HG02763 (cell line): ENCODE results near the gene UTP3.
"Not testable (repeated sequence)": the region's sequence is repeated elsewhere in the genome, so short reads cannot be mapped to it uniquely, and the experiment has no call there.

ENCODE experiments used
- ATAC-seq: cut with Tn5 transposase; IDR thresholded peaks from one replicate; pipeline ENCODE4 v1.9.1; 2021; ENCODE audit warnings: mild to moderate bottlenecking, moderate library complexity; ENCODE audit not compliant: unreplicated experiment

UTP3 gene

DNA sequence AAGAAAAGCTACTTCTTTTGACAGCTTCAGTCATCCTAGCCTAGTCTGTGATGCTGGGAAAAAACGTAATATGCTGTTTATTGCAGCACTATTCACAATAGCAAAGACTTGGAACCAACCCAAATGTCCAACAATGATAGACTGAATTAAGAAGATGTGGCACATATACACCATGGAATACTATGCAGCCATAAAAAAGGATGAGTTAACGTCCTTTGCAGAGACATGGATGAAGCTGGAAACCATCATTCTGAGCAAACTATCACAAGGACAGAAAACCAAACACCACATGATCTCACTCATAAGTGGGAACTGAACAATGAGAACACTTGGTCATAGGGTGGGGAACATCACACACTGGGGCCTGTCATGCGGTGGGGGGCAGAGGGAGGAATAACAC is 6.2 kb upstream of the UTP3 start:
- ATAC-seq = not testable (repeated sequence)

DNA sequence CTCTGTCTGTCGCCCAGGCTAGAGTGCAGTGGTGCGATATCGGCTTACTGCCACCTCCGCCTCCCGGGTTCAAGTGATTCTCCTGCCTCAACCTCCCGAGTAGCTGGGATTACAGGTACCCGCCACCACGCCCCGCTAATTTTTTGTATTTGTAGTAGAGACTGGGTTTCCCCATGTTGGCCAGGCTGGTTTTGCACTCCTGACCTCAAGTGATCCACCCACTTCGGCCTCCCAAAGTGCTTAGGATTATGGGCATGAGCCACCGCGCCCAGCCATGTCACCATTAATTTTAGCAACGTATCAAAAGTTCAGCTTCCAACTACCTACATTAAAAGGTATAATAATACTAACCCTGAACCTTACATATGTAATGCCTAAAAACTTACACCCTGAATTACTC is 940 bp upstream of the UTP3 start:
- no peak for ATAC-seq

DNA sequence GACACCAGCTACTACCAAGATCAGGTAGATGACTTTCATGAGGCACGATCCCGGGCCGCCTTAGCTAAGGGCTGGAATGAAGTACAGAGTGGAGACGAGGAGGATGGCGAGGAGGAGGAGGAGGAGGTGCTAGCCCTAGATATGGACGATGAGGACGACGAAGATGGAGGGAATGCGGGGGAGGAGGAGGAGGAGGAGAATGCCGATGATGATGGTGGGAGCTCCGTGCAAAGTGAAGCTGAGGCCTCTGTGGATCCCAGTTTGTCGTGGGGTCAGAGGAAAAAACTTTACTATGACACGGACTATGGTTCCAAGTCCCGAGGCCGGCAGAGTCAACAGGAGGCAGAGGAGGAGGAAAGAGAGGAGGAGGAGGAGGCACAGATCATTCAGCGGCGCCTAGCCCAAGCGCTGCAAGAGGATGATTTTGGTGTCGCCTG is 481 bp downstream of the UTP3 start:
- ATAC-seq = no peak

DNA sequence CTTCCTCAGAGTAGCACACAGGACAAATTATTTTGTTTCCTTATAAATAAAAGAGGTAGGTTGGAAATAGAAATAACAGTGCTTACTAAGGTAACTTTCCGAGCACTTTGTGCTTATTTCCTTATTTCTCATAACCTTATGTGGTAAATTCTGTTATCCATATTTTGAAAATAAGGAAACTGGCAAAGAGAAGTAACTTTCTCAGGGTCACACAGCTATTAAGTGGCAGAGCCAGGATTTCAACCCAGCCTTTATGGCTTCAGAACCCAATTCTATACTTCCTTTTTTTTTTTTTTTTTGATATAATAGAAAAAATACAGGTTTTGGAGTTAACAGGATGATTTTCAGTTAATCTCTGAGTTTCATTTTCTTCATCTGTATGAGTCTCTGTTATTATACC is 3.3 kb downstream of the UTP3 start:
- ATAC-seq = no peak

DNA sequence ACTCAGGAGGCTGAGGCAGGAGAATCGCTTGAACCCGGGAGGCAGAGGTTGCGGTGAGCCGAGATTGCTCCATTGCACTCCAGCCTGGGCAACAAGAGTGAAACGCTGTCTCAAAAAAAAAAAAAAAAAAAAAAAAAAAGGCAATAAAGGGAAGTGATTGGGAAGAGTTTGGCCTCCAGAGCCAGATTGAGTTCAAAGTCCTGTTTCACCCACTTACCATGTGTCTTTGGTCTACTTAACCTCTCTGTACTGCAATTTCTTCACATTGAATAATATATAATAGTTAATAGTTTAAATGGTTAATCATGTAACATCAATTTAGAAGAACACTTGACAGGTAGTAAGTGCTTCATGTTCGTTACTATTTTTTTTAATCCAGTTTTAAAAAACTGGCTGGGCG is 6.3 kb downstream of the UTP3 start:
- not testable (repeated sequence) for ATAC-seq

DNA sequence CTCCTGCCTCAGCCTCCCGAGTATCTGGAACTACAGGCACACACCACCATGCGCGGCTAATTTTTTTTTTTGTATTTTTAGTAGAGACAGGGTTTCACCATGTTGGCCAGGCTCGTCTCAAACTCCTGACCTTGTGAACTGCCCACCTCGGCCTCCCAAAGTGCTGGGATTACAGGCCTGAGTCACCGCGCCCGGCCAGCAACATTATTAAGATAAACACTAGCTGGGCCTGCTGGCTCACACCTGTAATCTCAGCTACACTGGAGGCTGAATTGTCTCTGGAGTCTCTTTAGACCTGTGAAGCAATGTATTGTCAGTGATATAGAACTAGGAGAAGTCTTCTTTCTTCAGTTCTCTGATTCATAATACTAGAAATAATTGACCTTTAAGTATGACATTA is 10.1 kb downstream of the UTP3 start:
- ATAC-seq = not testable (repeated sequence)

DNA sequence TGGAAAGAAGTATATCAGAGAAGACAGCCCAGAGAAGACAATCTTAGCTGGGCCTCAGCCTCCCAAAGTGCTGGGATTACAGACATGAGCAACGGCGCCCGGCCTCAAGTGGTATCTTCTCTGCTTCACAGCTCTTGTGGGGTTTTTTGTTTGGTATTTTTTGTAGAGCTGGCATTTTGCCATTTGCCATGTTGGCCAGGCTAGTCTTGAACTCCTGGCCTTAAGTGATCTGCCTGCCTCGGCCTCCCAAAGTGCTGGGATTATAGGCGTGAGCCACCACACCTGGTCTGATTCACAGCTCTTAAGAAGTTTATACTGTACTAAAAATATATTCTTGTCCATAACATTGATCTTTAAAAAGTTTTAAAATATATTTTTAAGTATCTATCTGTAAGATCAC is 12.4 kb downstream of the UTP3 start:
- no peak for ATAC-seq

DNA sequence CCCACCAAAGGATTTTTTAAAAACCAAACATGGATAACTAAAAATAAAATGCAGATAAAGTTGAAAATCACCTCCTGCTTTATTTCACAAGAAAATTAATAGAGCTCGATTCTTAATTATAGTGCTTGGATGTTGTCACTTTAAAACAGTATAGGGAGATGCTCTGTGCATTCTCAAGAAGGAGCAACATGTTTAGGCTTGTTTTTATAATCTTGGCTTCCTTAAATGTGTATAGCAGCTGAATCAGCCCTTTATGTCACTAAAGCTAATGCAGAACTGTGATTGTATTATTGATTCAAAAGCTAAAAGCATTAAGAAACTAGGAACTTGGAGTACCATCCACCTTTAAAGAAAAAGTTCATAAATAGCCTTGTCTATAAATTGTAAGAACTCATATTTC is 12.9 kb downstream of the UTP3 start:
- ATAC-seq = no peak

DNA sequence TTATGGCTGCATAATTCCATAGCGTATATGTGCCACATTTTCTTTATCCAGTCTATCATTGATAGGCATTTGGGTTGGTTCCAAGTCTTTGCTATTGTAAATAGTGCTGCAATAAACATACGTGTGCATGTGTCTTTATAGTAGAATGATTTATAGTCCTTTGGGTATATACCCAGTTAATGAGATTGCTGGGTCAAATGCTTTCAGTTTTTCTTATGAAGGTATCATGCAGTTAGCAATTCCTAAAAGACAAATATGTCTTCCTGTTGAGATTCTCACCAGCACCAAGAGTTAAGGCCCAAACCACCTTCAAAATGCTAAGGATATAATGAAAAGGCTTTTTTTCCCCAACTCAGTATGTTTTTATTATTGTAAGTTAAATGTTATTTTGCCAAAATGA is 14.3 kb downstream of the UTP3 start:
- ATAC-seq = not testable (repeated sequence)

DNA sequence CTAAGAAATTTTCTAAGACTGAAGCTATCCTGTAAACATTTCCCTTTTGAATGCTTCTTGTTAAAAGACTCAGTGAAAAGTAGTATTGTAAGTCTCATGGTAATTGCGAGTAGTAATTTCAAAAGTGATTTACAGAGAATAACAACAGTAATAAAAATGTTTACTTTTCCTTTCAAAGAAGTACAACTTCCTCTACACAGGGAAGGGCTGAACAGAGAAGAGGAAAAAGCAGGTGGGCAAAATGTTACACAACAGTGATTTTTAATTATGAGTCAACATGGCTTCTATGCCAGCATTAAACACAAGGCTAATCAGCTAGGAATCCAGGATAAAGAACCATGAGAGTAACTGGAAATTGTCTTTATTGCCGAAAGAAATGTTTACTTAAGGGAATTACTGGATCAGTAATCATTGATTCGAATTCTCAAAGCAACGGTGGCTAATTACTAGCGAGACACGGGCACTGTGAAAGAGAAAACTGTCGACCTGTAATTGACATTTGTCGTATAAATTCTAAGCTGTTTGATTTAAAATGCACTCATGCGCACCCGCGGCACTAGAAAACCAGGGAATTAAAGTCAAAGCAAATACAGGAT is 15.4 kb downstream of the UTP3 start:
- no peak for ATAC-seq

DNA sequence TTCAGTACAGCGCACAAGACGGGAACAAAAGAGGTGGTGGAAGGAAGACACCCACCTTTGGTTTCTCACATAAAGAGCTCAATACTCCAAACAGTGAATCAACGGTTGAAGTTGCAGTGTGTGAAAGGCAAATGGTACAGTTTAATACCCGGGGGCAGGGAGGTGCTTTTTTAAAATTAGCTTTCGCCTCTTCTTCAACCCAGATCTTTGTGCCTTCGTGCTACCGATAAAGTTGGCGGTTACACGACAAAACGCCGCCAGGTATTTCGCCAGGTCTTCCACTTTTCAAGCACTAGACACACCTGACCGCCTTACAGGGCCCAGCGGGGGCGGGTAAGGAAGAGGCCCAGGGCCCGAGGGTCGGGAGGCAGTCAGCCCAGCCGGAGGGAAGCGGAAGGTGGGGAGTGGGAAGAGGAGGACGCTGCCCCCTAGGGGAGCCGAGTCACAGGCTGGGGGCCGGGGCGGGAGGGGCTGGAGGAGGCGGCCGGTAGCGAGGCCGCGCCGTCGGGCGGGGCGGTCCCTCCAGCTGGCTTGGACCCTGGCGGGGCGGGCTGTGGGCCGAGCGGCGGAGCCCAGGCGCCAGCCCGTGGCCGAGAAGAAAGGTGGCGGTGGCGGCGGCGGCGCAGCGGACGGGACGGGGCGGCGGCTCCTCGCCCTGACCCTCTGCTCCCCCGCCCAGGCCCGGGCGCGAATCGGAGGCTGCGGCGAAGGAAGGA is 16.0 kb downstream of the UTP3 start:
- peak; percentile 62 for ATAC-seq

DNA sequence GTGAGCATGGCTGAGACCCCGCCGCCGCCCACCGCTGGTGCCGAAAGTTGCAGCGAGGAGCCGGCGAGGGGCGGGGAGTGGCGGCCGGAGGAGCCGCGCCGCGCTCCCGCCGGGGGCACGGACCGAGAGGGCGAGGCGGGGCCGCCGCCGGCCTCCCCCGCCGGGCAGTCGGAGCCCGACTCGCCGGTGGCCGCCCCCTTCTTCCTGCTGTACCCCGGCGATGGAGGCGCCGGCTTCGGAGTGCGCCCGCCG is 16.5 kb downstream of the UTP3 start:
- ATAC-seq = peak; percentile 35

DNA sequence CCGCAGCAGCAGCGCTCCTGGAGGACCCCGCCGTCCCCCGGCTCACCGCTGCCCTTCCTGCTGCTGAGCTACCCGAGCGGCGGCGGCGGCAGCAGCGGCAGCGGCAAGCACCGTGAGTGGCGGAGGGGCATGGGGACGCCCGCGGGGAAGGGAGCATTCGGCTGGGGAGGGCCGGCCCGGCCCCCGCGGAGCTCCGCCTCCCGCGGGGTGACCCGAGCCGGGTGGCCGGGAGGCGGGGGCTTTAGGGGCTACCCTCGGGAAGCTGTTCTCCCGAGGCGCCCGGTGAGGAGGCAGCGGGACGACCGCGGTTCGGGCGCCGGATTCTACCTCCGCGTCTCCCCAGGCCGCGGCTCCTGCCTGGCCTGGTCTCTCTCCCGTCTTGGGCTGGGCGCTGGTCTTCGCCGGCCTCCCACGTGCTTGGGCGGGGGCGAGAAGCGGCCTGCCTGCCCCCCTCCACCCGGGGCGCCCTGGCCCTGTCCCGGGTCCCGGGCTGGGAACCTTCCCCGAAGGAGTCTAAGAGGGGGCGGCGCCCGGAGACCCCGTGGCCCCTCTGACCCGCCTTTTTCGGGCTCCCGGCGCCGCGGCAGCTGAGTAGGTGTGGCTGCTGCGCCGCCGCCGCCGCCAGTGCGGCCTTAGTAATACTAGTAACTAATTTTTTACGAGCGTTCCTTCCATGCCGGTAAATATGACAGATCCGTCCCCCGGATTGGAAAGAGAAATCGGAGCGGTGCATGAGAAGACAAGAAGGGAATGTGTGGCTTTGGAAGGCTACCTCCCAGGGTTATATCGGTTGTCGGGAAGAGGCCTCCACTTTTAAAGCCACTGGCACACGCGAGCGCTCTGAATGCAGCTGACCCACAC is 17.1 kb downstream of the UTP3 start:
- ATAC-seq = peak; percentile 57

DNA sequence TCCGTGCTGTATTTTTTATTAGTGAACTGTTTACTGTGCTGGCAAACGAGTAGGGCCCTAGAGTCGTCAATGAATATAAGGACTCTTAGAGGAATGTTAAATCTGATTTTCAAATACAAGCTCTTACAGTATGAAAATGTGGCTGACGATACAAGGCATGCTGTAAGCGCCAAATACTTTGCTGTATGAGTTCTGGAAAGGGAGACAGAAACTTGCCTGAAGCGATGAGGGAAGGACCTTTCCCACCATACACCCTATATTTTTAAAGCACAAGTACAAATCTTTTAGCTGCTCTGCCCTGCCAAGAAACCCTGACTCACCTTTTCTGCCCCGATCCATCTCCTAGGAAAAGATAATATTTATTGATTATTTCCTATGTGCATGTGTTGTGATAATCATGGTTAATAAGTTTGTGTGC is 17.7 kb downstream of the UTP3 start:
- no peak for ATAC-seq

DNA sequence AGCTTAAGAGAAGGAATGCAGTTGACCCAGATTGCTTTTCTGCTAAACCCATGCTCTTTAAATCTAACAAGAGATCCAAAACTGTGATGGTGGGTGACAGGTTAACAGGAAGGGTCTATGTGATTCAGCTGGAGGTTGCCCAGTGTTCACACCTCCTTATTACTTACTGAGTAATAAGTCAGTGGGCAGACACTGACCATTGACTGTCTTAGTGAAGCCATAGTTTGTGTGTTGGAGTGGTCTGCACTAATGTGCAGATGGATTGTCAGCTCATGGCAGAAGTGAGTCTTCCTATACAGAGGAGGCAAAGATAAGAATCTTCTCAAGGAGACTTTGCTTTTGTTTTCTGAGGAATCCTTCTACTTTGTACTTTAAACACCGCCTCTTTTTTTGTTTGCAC is 18.2 kb downstream of the UTP3 start:
- no peak for ATAC-seq

DNA sequence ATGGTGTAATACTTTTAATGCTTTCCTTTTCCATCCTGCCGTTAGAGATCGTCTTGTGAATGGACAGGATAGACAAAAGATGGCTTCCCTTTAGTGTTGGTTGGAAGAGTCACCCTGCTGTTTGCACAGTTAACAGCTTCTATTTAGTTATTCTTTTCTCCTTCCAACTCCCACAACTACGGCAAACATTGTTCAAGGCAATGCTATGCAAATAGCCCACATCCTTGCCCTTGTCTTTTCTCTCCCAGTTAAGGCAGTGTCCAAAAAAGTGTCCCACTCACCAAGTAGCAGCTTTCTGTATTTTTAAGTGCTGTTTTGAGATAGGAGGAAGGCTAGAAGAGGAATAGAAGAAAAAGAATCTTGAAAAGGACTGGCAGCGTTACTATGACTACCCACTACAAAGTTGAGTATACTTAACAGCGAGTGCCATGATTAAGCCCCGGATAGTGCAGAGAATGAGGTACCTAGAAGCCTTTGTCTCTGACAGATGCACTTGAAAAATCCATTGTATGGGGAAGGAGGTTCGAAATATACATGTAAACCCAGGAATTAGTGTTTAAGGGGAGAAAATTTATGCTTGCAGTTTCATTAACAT is 21.4 kb downstream of the UTP3 start:
- ATAC-seq = no peak

DNA sequence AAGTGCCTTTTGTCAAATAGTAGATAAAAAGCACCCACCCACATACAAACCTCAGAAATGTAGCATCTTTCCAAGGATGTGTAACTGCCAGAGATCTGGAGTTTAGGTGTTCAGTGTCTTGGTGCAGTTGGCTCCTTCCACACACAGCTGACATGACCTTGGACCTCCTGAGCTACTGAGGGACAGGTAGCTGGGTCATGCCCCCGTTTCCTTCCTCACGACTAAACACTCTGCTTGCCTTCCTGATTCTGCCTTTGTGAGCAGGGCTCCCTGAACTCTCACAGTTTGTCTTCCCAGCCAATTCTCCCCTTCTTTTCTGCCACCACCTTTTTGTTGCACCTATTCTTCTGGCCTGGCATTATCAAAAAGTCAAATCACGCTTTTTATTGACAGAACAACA is 23.3 kb downstream of the UTP3 start:
- no peak for ATAC-seq

DNA sequence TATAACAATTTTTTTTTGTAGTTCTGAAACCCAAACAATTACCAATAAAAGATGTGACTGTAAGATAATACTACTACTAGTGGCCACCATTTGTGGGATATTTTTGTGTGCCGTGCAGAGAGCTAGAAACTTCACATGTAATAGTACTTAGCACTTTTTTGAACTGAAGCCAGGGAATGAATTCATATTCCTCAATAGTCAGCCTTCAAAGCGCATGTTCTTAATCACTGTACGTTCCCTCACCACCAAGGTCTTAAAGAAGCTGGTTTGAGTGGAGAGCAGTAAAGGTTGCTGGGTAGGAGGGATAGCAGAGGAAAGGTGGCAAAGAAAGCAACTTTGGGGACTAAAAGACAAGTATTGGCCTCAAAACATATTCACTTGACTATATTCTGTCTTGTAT is 23.8 kb downstream of the UTP3 start:
- no peak for ATAC-seq

DNA sequence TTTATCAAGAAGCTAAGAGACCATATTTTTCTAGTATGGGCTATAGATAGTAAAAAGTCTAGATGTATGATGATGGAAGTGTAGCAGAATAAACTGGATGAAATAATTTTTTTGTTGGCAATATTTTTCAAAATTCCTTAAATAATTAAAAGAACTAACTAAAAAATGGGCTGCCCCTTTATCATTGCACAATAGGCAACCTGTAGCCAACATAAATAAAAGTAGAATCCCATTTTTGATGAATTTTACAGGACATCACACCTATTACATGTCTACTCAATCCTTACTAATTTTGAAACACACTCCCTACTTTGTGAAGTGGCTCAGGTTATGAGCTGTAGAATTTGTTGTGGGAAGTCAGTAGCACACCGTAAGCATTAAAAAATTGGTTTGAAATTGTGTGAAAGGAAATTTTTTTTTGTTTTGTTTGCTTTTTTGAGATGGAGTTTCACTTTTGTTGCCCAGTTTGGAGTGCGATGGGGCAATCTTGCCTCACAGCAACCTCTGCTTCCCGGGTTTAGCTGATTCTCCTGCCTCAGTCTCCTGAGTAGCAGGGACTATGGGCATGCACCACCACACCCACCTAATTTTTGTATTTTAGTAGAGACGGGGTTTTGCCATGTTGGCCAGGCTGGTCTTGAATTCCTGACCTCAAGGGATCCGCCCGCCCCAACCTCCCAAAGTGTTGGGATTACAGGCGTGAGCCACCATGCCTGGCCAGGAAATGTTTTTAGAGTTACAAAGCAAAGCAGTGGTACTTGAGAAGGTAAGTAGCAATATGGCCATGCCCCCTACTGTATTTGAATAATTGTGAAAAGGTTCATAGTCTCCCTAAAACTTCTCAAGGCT is 24.5 kb downstream of the UTP3 start:
- no peak for ATAC-seq

DNA sequence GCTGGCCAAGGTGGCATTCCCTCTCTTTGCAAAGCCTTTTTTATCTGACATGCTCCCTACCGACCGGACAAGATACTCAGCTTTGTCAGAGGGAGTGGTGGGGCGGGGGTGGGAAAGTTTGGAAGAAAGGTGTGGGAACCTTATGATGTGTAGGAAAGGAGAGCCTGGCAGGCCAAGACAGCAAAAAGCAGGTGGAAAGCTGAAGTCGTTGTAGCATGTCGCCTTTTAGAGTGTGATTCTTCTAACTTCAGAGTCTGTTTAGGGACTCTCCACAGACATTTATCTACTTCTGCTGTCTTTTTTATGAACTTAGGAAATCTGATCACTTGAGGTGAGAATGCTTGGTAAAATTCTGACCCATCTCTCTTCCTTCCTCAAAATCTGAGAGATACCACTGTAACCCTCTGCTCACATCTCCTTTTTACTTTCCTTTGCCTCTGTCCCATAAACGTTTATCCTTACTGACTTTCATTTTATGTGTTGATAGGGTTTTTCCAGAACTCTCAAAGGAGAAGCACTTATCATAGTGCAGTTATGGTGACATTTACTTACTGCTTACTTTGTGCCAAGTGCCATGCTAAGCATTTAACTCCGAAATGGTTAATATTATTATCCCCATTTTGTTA is 25.2 kb downstream of the UTP3 start:
- peak; percentile 30 for ATAC-seq
